ENCODE results near the gene SGSH. TPM values are rescaled to one million over a fixed set of nuclear protein-coding genes. Genes with fewer than 3 reads are reported as not detected.
A peak's percentile ranks its signal among the peaks of the same experiment; 100 is the strongest.

SGSH gene
- total RNA-seq, 3 donors from 2014 or later (not counting 1 experiment from before 2014, with no cell fraction given): 73.4 to 96.5 (median 74.1) TPM

DNA sequence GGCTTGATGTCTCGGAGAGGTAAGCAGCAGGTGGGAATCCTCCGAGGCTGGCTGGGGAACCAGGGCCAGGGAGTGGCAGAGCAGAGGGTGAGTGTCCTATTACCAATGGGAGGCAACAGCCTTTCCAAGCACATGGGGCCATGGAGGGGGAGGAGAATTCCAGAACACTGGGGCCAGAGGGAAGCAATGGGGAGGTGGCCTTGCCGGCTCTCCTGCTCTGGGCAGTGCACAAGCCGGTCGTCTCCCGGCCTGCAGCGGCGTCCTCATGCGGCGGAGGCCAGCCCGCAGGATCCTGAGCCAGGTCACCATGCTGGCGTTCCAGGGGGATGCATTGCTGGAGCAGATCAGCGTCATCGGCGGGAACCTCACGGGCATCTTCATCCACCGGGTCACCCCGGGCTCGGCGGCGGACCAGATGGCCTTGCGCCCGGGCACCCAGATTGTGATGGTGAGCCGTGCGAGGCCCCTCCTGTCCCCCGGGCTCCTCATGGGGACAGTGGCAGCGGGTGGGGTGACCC lies 21.9 kb downstream of the SGSH start:
- no peaks in the 10 kb centered on the region for H3K4me1 Mint-ChIP-seq
- peaks cover 0 to 7% of the 10 kb centered on the region in 2 donors for H3K27me3 Mint-ChIP-seq (ENCODE audit: low read depth in 2 of 2)
- Histone ChIP-seq H3K4me1 (ENCODE audit: control insufficient read depth, insufficient read depth, low read length) (no peaks in the 10 kb centered on the region), H3K27me3 (ENCODE audit: control insufficient read depth, insufficient read depth, low read length) (no peaks in the 10 kb centered on the region), H3K27ac (ENCODE audit: low read length) (no peak overlapping the region), H3K4me3 (ENCODE audit: low read length) (no peak overlapping the region), H3K9me3 (ENCODE audit: control insufficient read depth, insufficient read depth, low read length) (no peaks in the 10 kb centered on the region), H3K36me3 (ENCODE audit: control insufficient read depth, insufficient read depth, low read length) (no peaks in the 10 kb centered on the region)
- H3K9me3 Mint-ChIP-seq: no peaks in the 10 kb centered on the region
- ATAC-seq: no peak
- DNase-seq: no peak
- TF ChIP-seq, protein P1, sequence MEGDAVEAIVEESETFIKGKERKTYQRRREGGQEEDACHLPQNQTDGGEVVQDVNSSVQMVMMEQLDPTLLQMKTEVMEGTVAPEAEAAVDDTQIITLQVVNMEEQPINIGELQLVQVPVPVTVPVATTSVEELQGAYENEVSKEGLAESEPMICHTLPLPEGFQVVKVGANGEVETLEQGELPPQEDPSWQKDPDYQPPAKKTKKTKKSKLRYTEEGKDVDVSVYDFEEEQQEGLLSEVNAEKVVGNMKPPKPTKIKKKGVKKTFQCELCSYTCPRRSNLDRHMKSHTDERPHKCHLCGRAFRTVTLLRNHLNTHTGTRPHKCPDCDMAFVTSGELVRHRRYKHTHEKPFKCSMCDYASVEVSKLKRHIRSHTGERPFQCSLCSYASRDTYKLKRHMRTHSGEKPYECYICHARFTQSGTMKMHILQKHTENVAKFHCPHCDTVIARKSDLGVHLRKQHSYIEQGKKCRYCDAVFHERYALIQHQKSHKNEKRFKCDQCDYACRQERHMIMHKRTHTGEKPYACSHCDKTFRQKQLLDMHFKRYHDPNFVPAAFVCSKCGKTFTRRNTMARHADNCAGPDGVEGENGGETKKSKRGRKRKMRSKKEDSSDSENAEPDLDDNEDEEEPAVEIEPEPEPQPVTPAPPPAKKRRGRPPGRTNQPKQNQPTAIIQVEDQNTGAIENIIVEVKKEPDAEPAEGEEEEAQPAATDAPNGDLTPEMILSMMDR (IDR thresholded peaks at IDR 0.05): no peak
- 92% methylated on average over 27 of the region's 27 CpGs for WGBS (ENCODE audit: insufficient coverage)
- H3K4me3 Mint-ChIP-seq: no peak overlapping the region
- no peak overlapping the region for H3K27ac Mint-ChIP-seq
- intact Hi-C loops (cut with micrococcal nuclease): no loop called here
- H3K36me3 Mint-ChIP-seq: no peaks in the 10 kb centered on the region

- peaks cover 0 to 7% of the 10 kb centered on the region in 2 donors for H3K27me3 Mint-ChIP-seq (ENCODE audit: low read depth in 2 of 2)
- 95% methylated on average over 7 of the region's 7 CpGs for WGBS (ENCODE audit: insufficient coverage)
- DNase-seq: no peak
- Histone ChIP-seq H3K9me3 (ENCODE audit: control insufficient read depth, insufficient read depth, low read length) (no peaks in the 10 kb centered on the region), H3K27me3 (ENCODE audit: control insufficient read depth, insufficient read depth, low read length) (no peaks in the 10 kb centered on the region), H3K4me3 (ENCODE audit: low read length) (no peak overlapping the region), H3K27ac (ENCODE audit: low read length) (no peak overlapping the region), H3K36me3 (ENCODE audit: control insufficient read depth, insufficient read depth, low read length) (no peaks in the 10 kb centered on the region), H3K4me1 (ENCODE audit: control insufficient read depth, insufficient read depth, low read length) (no peaks in the 10 kb centered on the region)
- H3K4me3 Mint-ChIP-seq: no peak overlapping the region
- H3K9me3 Mint-ChIP-seq: no peaks in the 10 kb centered on the region
- H3K4me1 Mint-ChIP-seq: no peaks in the 10 kb centered on the region
- no peak for ATAC-seq
- intact Hi-C loops (cut with micrococcal nuclease): loop anchor here (1.0 kb wide), 1 partner anchor 57 kb away; no protein-coding TSS in a partner anchor
- TF ChIP-seq, protein P1 (IDR thresholded peaks at IDR 0.05): no peak
- H3K36me3 Mint-ChIP-seq: no peaks in the 10 kb centered on the region
- no peak overlapping the region for H3K27ac Mint-ChIP-seq
These were observed 23.5 kb downstream of the SGSH start for GRCh38 chr17:80196652-80197051.

GRCh38 chr17:80195671-80196529 lies 24.2 kb downstream of the SGSH start:
- TF ChIP-seq, protein P1 (IDR thresholded peaks at IDR 0.05): peak; percentile 99
- no peaks in the 10 kb centered on the region for H3K4me1 Mint-ChIP-seq
- H3K27ac Mint-ChIP-seq: no peak overlapping the region
- H3K4me1 ChIP-seq (ENCODE audit: control insufficient read depth, insufficient read depth, low read length): no peaks in the 10 kb centered on the region
- 65% methylated on average over 27 of the region's 27 CpGs for WGBS (ENCODE audit: insufficient coverage)
- intact Hi-C loops (cut with micrococcal nuclease): loop anchor here (1.0 kb wide), 1 partner anchor 57 kb away; no protein-coding TSS in a partner anchor
- H3K9me3 Mint-ChIP-seq: no peaks in the 10 kb centered on the region
- H3K27me3 Mint-ChIP-seq (ENCODE audit: low read depth in 2 of 2): peaks cover 0 to 7% of the 10 kb centered on the region in 2 donors
- H3K27ac ChIP-seq (ENCODE audit: low read length): no peak overlapping the region
- no peaks in the 10 kb centered on the region for H3K9me3 ChIP-seq (ENCODE audit: control insufficient read depth, insufficient read depth, low read length)
- no peak overlapping the region for H3K4me3 Mint-ChIP-seq
- H3K36me3 Mint-ChIP-seq: no peaks in the 10 kb centered on the region
- ATAC-seq (peak; percentile 53 to 70 (median 59)), DNase-seq (peak; percentile 65 to 78)
- H3K4me3 ChIP-seq (ENCODE audit: low read length): no peak overlapping the region
- no peaks in the 10 kb centered on the region for H3K27me3 ChIP-seq (ENCODE audit: control insufficient read depth, insufficient read depth, low read length)
- no peaks in the 10 kb centered on the region for H3K36me3 ChIP-seq (ENCODE audit: control insufficient read depth, insufficient read depth, low read length)

Data from natural killer cell (primary cell).